Fibroblast of lung (primary cell): ENCODE data around the gene CBFB. TPM values are rescaled to one million over a fixed set of nuclear protein-coding genes. Genes with fewer than 3 reads are reported as not detected.
A peak's percentile ranks its signal among the peaks of the same experiment; 100 is the strongest.

ENCODE experiments used
- DNase-seq, 2 donors: peaks; one replicate each; pipeline versions ENCODE4 v3.0.0 to v3.0.0-alpha.2; 2010; ENCODE audit warnings: low read depth in 2 of 2
- H2AFZ ChIP-seq: 2 replicates; pipeline ENCODE4 v1.5.1; 2012; ENCODE audit warnings: low read length, control low read depth, inconsistent platforms
- H3K27ac ChIP-seq: 2 replicates; pipeline ENCODE4 v1.5.1; 2011; ENCODE audit warnings: low read length, control low read depth; ENCODE audit not compliant: insufficient read depth
- H3K27me3 ChIP-seq: 2 replicates; pipeline ENCODE4 v1.5.1; 2011; ENCODE audit warnings: mild to moderate bottlenecking, low read length; ENCODE audit not compliant: control insufficient read depth, insufficient read depth
- H3K36me3 ChIP-seq: 2 replicates; pipeline ENCODE4 v1.5.1; 2011; ENCODE audit warnings: low read length; ENCODE audit not compliant: control insufficient read depth, insufficient read depth
- H3K4me1 ChIP-seq: 2 replicates; pipeline ENCODE4 v1.5.1; 2011; ENCODE audit warnings: low read length; ENCODE audit not compliant: control insufficient read depth, insufficient read depth; ENCODE audit errors: extremely low read depth
- H3K4me2 ChIP-seq: 2 replicates; pipeline ENCODE4 v1.5.1; 2011; ENCODE audit warnings: low read length, control low read depth; ENCODE audit not compliant: insufficient read depth; ENCODE audit errors: extremely low read depth
- H3K4me3 ChIP-seq, 4 experiments: fragments of 200-600 bp in 1 of 4; sonication (generic) in 1 of 4; replicated peaks in 1 of 4; 2 replicates each; pipeline ENCODE4 v1.5.1; 2011 to 2016; ENCODE audit warnings: low read length in 4 of 4, low read depth in 3 of 4, mild to moderate bottlenecking in 3 of 4, control low read depth in 2 of 4, inconsistent platforms in 1 of 4, mixed read lengths in 1 of 4; ENCODE audit not compliant: insufficient read depth in 1 of 4; ENCODE audit errors: control extremely low read depth in 1 of 4
- H3K79me2 ChIP-seq: 2 replicates; pipeline ENCODE4 v1.5.1; 2012; ENCODE audit warnings: mild to moderate bottlenecking, low read length, inconsistent platforms; ENCODE audit not compliant: control insufficient read depth, insufficient read depth
- H3K9ac ChIP-seq: 2 replicates; pipeline ENCODE4 v1.5.1; 2011; ENCODE audit warnings: mild to moderate bottlenecking, low read length, control low read depth; ENCODE audit not compliant: insufficient read depth
- H3K9me3 ChIP-seq: 2 replicates; pipeline ENCODE4 v1.5.1; 2012; ENCODE audit warnings: low read depth, low read length; ENCODE audit not compliant: control insufficient read depth, insufficient read depth
- H4K20me1 ChIP-seq: 2 replicates; pipeline ENCODE4 v1.5.1; 2011; ENCODE audit warnings: low read length; ENCODE audit not compliant: control insufficient read depth, insufficient read depth; ENCODE audit errors: extremely low read depth
- EZH2 ChIP-seq: IDR thresholded peaks from 2 replicates; pipeline ENCODE4 v1.5.1; 2012; ENCODE audit warnings: low read length, control low read depth, mild to moderate bottlenecking; ENCODE audit errors: missing control alignments
- polyA plus RNA-seq, 2 donors: library from polyadenylated mRNA; depleted of rRNA in 1 of 2; stranded (reverse) in 1 of 2; unstranded in 1 of 2; fragments of >200 nt; gene quantifications; 2 replicates each; pipeline ENCODE4 v1.2.1, GENCODE V29; 2011 to 2012; ENCODE audit warnings: missing spikeins in 1 of 2
- total RNA-seq: library from RNA; depleted of rRNA; stranded (reverse); fragments of >200 nt; gene quantifications from 2 replicates; pipeline ENCODE4 v1.2.1, GENCODE V29; 2014
- TF ChIP-seq, protein P1 (sequence below), 2 donors: IDR thresholded peaks in 1 of 2; conservative IDR thresholded peaks in 1 of 2; 1 replicate in 1 of 2; 2 replicates in 1 of 2; pipeline ENCODE4 v1.5.1; 2011 to 2012; ENCODE audit warnings: low read length in 2 of 2, control low read depth in 1 of 2, inconsistent platforms in 1 of 2, low read depth in 1 of 2, mild to moderate bottlenecking in 1 of 2

CBFB gene
- total and polyA plus RNA-seq, 2 donors (not counting 1 experiment from before 2014, with no cell fraction given) = 51.7 to 64.1 TPM

DNA sequence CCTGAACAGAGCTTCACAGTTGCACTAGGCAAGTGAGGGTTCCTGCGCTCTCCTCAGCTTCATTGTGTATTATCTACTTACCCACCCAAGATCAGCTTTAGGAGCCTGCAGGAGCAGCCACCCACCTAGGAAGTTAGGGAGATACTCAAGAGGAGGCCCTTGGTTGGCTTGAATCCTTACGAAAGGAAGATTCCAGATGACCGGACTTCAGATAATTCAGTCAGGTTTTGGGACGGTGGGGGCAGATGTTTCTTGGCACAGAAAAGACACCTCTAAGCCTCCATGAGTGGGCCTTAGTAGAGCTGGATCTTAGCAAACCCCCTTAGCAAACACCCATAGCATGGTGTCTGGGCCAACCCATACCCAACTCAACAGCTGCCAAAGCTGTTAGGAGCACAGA is 2.4 kb upstream of the CBFB start:
- no peaks in the 10 kb centered on the region for H3K36me3 ChIP-seq

DNA sequence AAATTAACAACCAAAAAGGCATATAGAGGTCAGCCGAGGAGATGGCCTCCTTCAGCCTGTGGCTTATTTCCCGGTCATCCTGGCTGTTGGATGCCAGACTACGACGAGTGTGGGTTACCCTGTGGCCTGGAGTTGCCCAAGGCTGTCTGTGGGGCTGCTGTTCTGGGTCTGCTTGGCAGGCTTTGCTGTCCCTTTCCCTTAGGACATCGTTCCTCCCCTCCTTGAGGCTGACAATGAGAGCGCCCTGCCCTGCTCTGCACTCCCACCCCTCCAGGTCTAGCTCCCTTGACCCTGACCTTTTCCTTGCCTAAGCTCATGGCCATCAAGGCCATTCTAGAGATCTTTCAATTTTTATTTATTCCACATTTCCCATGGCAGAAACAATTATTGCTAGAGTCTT is 1.9 kb upstream of the CBFB start:
- Histone ChIP-seq H3K27ac (no peak overlapping the region), H3K27me3 (no peaks in the 10 kb centered on the region), H3K79me2 (peaks cover 26% of the 10 kb centered on the region), H3K4me1 (no peaks in the 10 kb centered on the region), H3K4me3 (no peak overlapping the region), H3K9me3 (no peaks in the 10 kb centered on the region), H3K9ac (no peak overlapping the region), H3K36me3 (peaks cover 2% of the 10 kb centered on the region), H4K20me1 (no peaks in the 10 kb centered on the region), H2AFZ (no peak overlapping the region), H3K4me2 (no peak overlapping the region)
- TF ChIP-seq EZH2 = no peak
- TF ChIP-seq, protein P1, sequence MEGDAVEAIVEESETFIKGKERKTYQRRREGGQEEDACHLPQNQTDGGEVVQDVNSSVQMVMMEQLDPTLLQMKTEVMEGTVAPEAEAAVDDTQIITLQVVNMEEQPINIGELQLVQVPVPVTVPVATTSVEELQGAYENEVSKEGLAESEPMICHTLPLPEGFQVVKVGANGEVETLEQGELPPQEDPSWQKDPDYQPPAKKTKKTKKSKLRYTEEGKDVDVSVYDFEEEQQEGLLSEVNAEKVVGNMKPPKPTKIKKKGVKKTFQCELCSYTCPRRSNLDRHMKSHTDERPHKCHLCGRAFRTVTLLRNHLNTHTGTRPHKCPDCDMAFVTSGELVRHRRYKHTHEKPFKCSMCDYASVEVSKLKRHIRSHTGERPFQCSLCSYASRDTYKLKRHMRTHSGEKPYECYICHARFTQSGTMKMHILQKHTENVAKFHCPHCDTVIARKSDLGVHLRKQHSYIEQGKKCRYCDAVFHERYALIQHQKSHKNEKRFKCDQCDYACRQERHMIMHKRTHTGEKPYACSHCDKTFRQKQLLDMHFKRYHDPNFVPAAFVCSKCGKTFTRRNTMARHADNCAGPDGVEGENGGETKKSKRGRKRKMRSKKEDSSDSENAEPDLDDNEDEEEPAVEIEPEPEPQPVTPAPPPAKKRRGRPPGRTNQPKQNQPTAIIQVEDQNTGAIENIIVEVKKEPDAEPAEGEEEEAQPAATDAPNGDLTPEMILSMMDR (conservative IDR thresholded peaks at IDR 0.05 in 1 of 2, IDR thresholded peaks at IDR 0.05 in 1 of 2; ENCODE audit: low read depth in 1 of 2, low read length in 2 of 2) = no peak
- no peak for DNase-seq

More for the DNA sequence above, 2.4 kb upstream of the CBFB start:
- DNase-seq = no peak
- H3K4me1 ChIP-seq = no peaks in the 10 kb centered on the region
- H3K4me2 ChIP-seq = no peak overlapping the region
- H3K9me3 ChIP-seq = no peaks in the 10 kb centered on the region
- no peak overlapping the region for H3K4me3 ChIP-seq
- no peak overlapping the region for H3K9ac ChIP-seq
- peaks cover 21% of the 10 kb centered on the region for H3K79me2 ChIP-seq
- no peak overlapping the region for H3K27ac ChIP-seq
- H2AFZ ChIP-seq = no peak overlapping the region
- H4K20me1 ChIP-seq = no peaks in the 10 kb centered on the region
- TF ChIP-seq, protein P1 (conservative IDR thresholded peaks at IDR 0.05 in 1 of 2, IDR thresholded peaks at IDR 0.05 in 1 of 2; ENCODE audit: low read depth in 1 of 2, low read length in 2 of 2) = no peak
- TF ChIP-seq EZH2 = no peak
- no peaks in the 10 kb centered on the region for H3K27me3 ChIP-seq

DNA sequence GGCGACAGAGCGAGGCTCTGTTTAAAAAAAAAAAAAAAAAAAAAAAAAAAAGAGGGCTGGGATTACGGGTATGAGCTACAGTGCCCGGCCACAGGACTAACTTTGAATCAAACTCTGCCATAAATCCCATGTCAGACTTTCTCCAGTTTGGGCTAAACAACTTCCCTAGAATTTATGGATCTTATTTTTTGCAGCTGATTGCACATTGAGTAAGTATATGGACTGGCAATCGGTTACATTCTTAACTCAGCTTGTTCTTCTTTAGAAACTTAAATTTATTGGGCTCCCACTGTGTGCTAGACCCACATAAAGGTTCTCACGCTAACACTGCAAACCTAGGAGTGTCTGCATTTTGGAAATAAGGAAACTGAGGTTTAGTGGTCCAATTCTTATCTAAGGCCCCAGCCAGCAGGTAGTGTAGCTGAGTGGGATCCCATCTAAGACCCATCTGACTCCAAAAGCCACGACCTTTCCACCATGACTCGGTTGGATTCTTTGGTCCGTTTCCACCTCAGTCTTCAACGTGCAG is 718 bp upstream of the CBFB start:
- Histone ChIP-seq H3K27me3 (no peaks in the 10 kb centered on the region), H3K4me3 (peak overlapping the region; percentile 46 to 76 (median 66))
- no peak for DNase-seq

More for the DNA sequence above, 718 bp upstream of the CBFB start:
- TF ChIP-seq EZH2 = no peak
- TF ChIP-seq, protein P1 (conservative IDR thresholded peaks at IDR 0.05 in 1 of 2, IDR thresholded peaks at IDR 0.05 in 1 of 2; ENCODE audit: low read depth in 1 of 2, low read length in 2 of 2) = no peak
- Histone ChIP-seq H4K20me1 (no peaks in the 10 kb centered on the region), H3K36me3 (peaks cover 2% of the 10 kb centered on the region), H3K4me2 (peak overlapping the region; percentile 79), H3K9ac (peak overlapping the region; percentile 83), H3K79me2 (peaks cover 38% of the 10 kb centered on the region), H3K4me1 (no peaks in the 10 kb centered on the region), H3K9me3 (no peaks in the 10 kb centered on the region), H3K27ac (peak overlapping the region; percentile 83), H2AFZ (peak overlapping the region; percentile 95)
